OCI-LY1 (cell line): Measurements from ENCODE around the gene NUPR1.
"Not testable (repeated sequence)": the region's sequence is repeated elsewhere in the genome, so short reads cannot be mapped to it uniquely, and the experiment has no call there.

Experiments
- H2AFZ ChIP-seq: fragments of 200-600 bp; sonication (generic), shearing (Covaris generic); 2 replicates; pipeline ENCODE4 v1.6.0; 2014; ENCODE audit warnings: antibody characterized with exemption, mild to moderate bottlenecking, low read length
- H3F3A ChIP-seq: fragments of 200-600 bp; sonication (generic), shearing (Covaris generic); 2 replicates; pipeline ENCODE4 v1.6.0; 2014; ENCODE audit warnings: mild to moderate bottlenecking, antibody characterized with exemption, low read length, moderate library complexity; ENCODE audit not compliant: insufficient read depth
- H3K27ac ChIP-seq: fragments of 200-600 bp; sonication (generic); 2 replicates; pipeline ENCODE4 v1.5.1; 2014; ENCODE audit warnings: low read length, mixed run types, mild to moderate bottlenecking, low read depth; ENCODE audit not compliant: poor library complexity, severe bottlenecking
- H3K27me3 ChIP-seq: fragments of 200-600 bp; sonication (generic); 2 replicates; pipeline ENCODE4 v1.6.0; 2014; ENCODE audit warnings: antibody characterized with exemption, mild to moderate bottlenecking, low read length, moderate library complexity; ENCODE audit not compliant: insufficient read depth
- H3K36me3 ChIP-seq: fragments of 200-600 bp; sonication (generic); 2 replicates; pipeline ENCODE4 v1.6.1; 2014; ENCODE audit warnings: mild to moderate bottlenecking, antibody characterized with exemption, low read length, moderate library complexity, mixed read lengths; ENCODE audit not compliant: insufficient read depth
- H3K4me1 ChIP-seq: fragments of 200-600 bp; sonication (generic); 2 replicates; pipeline ENCODE4 v1.5.1; 2014; ENCODE audit warnings: mild to moderate bottlenecking, low read length, moderate library complexity; ENCODE audit not compliant: insufficient read depth, severe bottlenecking
- H3K4me2 ChIP-seq: fragments of 200-600 bp; sonication (generic), shearing (Covaris generic); 2 replicates; pipeline ENCODE4 v1.6.1; 2014; ENCODE audit warnings: low read length
- H3K4me3 ChIP-seq: fragments of 200-600 bp; sonication (generic); 2 replicates; pipeline ENCODE4 v1.5.1; 2014; ENCODE audit warnings: low read length, low read depth, mild to moderate bottlenecking, mixed read lengths; ENCODE audit not compliant: poor library complexity, severe bottlenecking
- H3K79me2 ChIP-seq: fragments of 200-600 bp; shearing (Covaris generic); 2 replicates; pipeline ENCODE4 v1.6.1; 2016; ENCODE audit warnings: mixed run types, low read length, mixed read lengths; ENCODE audit not compliant: insufficient read depth
- H3K9ac ChIP-seq: fragments of 200-600 bp; sonication (generic), shearing (Covaris generic); 2 replicates; pipeline ENCODE4 v1.6.1; 2014; ENCODE audit warnings: mild to moderate bottlenecking, low read length, mixed read lengths
- H3K9me2 ChIP-seq: fragments of 200-600 bp; sonication (generic), shearing (Covaris generic); 2 replicates; pipeline ENCODE4 v1.6.1; 2014; ENCODE audit warnings: low read depth, mild to moderate bottlenecking, low read length, mixed read lengths
- H3K9me3 ChIP-seq: fragments of 200-600 bp; shearing (Covaris generic); 2 replicates; pipeline ENCODE4 v1.6.1; 2014; ENCODE audit warnings: low read length, mixed read lengths
- H4K20me1 ChIP-seq: fragments of 200-600 bp; sonication (generic), shearing (Covaris generic); 2 replicates; pipeline ENCODE4 v1.6.0; 2016; ENCODE audit warnings: mild to moderate bottlenecking, low read length; ENCODE audit not compliant: insufficient read depth
- CTCF ChIP-seq: fragments of 200-600 bp; sonication (generic), shearing (Covaris generic); IDR thresholded peaks from 2 replicates; pipeline ENCODE4 v1.5.1; 2017; ENCODE audit warnings: mild to moderate bottlenecking, antibody characterized with exemption, low read length, moderate library complexity, mixed read lengths
- EZH2 ChIP-seq: fragments of 200-600 bp; sonication (generic), shearing (Covaris generic); IDR thresholded peaks from 2 replicates; pipeline ENCODE4 v1.8.0; 2017; ENCODE audit warnings: borderline replicate concordance, mixed run types, mild to moderate bottlenecking, antibody characterized with exemption, low read length, moderate library complexity, mixed read lengths

The NUPR1 gene

GRCh38 chr16:28548306-28548802 lies 9.6 kb upstream of the NUPR1 start:
- H3K4me2 ChIP-seq = no peak overlapping the region
- no peak overlapping the region for H3K9ac ChIP-seq
- H2AFZ ChIP-seq = no peak overlapping the region
- peaks cover 4% of the 10 kb centered on the region for H3K4me1 ChIP-seq
- H3K27me3 ChIP-seq = peaks cover 4% of the 10 kb centered on the region; the same call in 1 of the 2 replicates
- TF ChIP-seq EZH2 (no peak), CTCF (no peak)
- H3F3A ChIP-seq = no peaks in the 10 kb centered on the region
- no peaks in the 10 kb centered on the region for H3K79me2 ChIP-seq
- no peaks in the 10 kb centered on the region for H3K9me3 ChIP-seq
- H3K4me3 ChIP-seq = no peak overlapping the region
- H3K36me3 ChIP-seq = no peaks in the 10 kb centered on the region
- no peaks in the 10 kb centered on the region for H3K9me2 ChIP-seq
- no peak overlapping the region for H3K27ac ChIP-seq
- H4K20me1 ChIP-seq = no peaks in the 10 kb centered on the region

GRCh38 chr16:28546626-28547025 lies 7.9 kb upstream of the NUPR1 start:
- peaks cover 7% of the 10 kb centered on the region; the same call in 1 of the 2 replicates for H3K27me3 ChIP-seq
- H3K4me1 ChIP-seq = no peaks in the 10 kb centered on the region
- no peaks in the 10 kb centered on the region for H4K20me1 ChIP-seq
- H3K4me3 ChIP-seq = no peak overlapping the region
- no peak overlapping the region for H3K4me2 ChIP-seq
- H3F3A ChIP-seq = no peaks in the 10 kb centered on the region
- TF ChIP-seq EZH2 = no peak
- no peak for TF ChIP-seq CTCF
- no peak overlapping the region for H3K9ac ChIP-seq
- no peak overlapping the region for H2AFZ ChIP-seq
- no peaks in the 10 kb centered on the region for H3K9me2 ChIP-seq
- H3K27ac ChIP-seq = no peak overlapping the region
- no peaks in the 10 kb centered on the region for H3K79me2 ChIP-seq
- H3K36me3 ChIP-seq = no peaks in the 10 kb centered on the region
- no peaks in the 10 kb centered on the region for H3K9me3 ChIP-seq

DNA sequence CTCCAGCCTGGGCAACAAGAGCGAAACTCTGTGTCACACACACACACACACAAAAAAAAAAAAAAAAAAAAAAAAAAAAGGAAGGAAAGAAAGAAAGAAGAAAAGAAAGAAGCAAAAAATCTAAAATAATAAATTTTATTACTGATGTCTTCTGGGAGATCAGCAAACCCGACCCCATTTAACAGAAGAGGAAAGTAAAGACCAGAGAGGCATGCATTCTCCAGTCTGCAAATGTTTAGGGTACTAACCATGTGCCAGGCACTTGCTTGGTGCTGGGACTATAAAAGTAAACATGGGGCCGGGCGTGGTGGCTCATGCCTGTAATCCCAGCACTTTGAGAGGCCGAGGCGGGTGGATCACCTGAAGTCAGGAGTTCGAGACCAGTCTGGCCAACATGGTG lies 7.2 kb upstream of the NUPR1 start:
- H4K20me1 ChIP-seq, H3K79me2 ChIP-seq, H3K27ac ChIP-seq, H3K36me3 ChIP-seq, H3K9me3 ChIP-seq, H3K4me2 ChIP-seq, H3K4me3 ChIP-seq, H3F3A ChIP-seq, H3K9me2 ChIP-seq, H3K4me1 ChIP-seq, H3K9ac ChIP-seq, H3K27me3 ChIP-seq, H2AFZ ChIP-seq: not testable (repeated sequence)

GRCh38 chr16:28544998-28545397 lies 6.2 kb upstream of the NUPR1 start:
- Histone ChIP-seq H3K4me2 (no peak overlapping the region), H2AFZ (no peak overlapping the region), H3K9me2 (no peaks in the 10 kb centered on the region), H3F3A (no peaks in the 10 kb centered on the region), H3K79me2 (no peaks in the 10 kb centered on the region), H3K4me1 (no peaks in the 10 kb centered on the region), H4K20me1 (no peaks in the 10 kb centered on the region), H3K9me3 (no peaks in the 10 kb centered on the region), H3K9ac (no peak overlapping the region), H3K36me3 (no peaks in the 10 kb centered on the region), H3K27me3 (peaks cover 7% of the 10 kb centered on the region; the same call in 1 of the 2 replicates), H3K27ac (no peak overlapping the region), H3K4me3 (no peak overlapping the region)
- no peak for TF ChIP-seq EZH2
- no peak for TF ChIP-seq CTCF
